Renal cortex interstitium (tissue), 11 donors: ENCODE results near the gene CARD9. TPM values are rescaled to one million over a fixed set of nuclear protein-coding genes. Genes with fewer than 3 reads are reported as not detected.

Experiments used
- DNase-seq, 11 donors: peaks; one replicate each; pipeline ENCODE4 v3.0.0-alpha.2; 2013; ENCODE audit warnings: low read depth in 9 of 11, low spot score in 4 of 11; ENCODE audit errors: extremely low read depth in 1 of 11
- polyA plus RNA-seq, 3 donors: library from polyadenylated mRNA; unstranded; fragments of 120-200 nt; gene quantifications; one replicate each; pipeline ENCODE4 v1.2.1, GENCODE V29; 2013; ENCODE audit not compliant: insufficient read length in 3 of 3

The CARD9 gene
- polyA plus RNA-seq, 3 donors = 1.3 to 3.2 (median 3.0) TPM

GRCh38 chr9:136342181-136343120 lies 31.0 kb downstream of the CARD9 start:
- peak in 4 of 11 donors; percentile 59 to 77 (median 72) for DNase-seq

- no peak for DNase-seq
These were observed 31.7 kb downstream of the CARD9 start for GRCh38 chr9:136341769-136342168.

- no peak for DNase-seq
These were observed 32.3 kb downstream of the CARD9 start for GRCh38 chr9:136341042-136341655.

GRCh38 chr9:136340356-136341041 lies 33.0 kb downstream of the CARD9 start:
- no peak for DNase-seq

- no peak for DNase-seq
These were observed 33.5 kb downstream of the CARD9 start for GRCh38 chr9:136339958-136340310.

- DNase-seq = no peak
These were observed 34.1 kb downstream of the CARD9 start for GRCh38 chr9:136339173-136339957.

GRCh38 chr9:136338511-136338910 lies 35.0 kb downstream of the CARD9 start:
- no peak for DNase-seq

- no peak for DNase-seq
These were observed 35.8 kb downstream of the CARD9 start for GRCh38 chr9:136337416-136338395.

- no peak for DNase-seq
These were observed 36.6 kb downstream of the CARD9 start for GRCh38 chr9:136336881-136337280.

- DNase-seq = no peak
These were observed 37.2 kb downstream of the CARD9 start for GRCh38 chr9:136336156-136336870.

- DNase-seq = no peak
These were observed 37.9 kb downstream of the CARD9 start for GRCh38 chr9:136335296-136336155.

GRCh38 chr9:136334541-136334940 lies 38.9 kb downstream of the CARD9 start:
- DNase-seq = no peak

GRCh38 chr9:136333486-136333885 lies 40.0 kb downstream of the CARD9 start:
- DNase-seq = no peak

- no peak for DNase-seq
These were observed 40.4 kb downstream of the CARD9 start for GRCh38 chr9:136333045-136333444.

- DNase-seq = no peak
These were observed 40.9 kb downstream of the CARD9 start for GRCh38 chr9:136332482-136332983.
